BE2C (cell line): ENCODE results near the gene PDE6B.

Source experiments
- DNase-seq: peaks from one replicate; pipeline ENCODE4 v3.0.0-alpha.2; 2020
- H3K27me3 ChIP-seq: fragments of 250-450 bp; sonication (Bioruptor Pico); 2 replicates; pipeline ENCODE4 v1.5.1; 2020; ENCODE audit warnings: mild to moderate bottlenecking
- H3K36me3 ChIP-seq: fragments of 250-450 bp; sonication (Bioruptor Pico); 2 replicates; pipeline ENCODE4 v1.5.1; 2020; ENCODE audit warnings: mild to moderate bottlenecking
- H3K4me1 ChIP-seq: fragments of 250-450 bp; sonication (Bioruptor Pico); 2 replicates; pipeline ENCODE4 v1.5.1; 2020
- H3K4me3 ChIP-seq: 2 replicates; pipeline ENCODE4 v1.5.1; 2011; ENCODE audit warnings: low read depth, low read length
- H3K9me3 ChIP-seq: fragments of 250-450 bp; sonication (Bioruptor Pico); 2 replicates; pipeline ENCODE4 v1.5.1; 2020
- CTCF ChIP-seq: IDR thresholded peaks from 2 replicates; pipeline ENCODE4 v1.5.1; 2012; ENCODE audit warnings: mild to moderate bottlenecking, low read depth, low read length

PDE6B gene

GRCh38 chr4:604131-604530 lies 21.2 kb upstream of the PDE6B start:
- Histone ChIP-seq H3K4me1 (no peaks in the 10 kb centered on the region), H3K9me3 (peaks cover 4% of the 10 kb centered on the region; the same call in 1 of the 2 replicates), H3K36me3 (no peaks in the 10 kb centered on the region), H3K27me3 (no peaks in the 10 kb centered on the region), H3K4me3 (no peak overlapping the region)
- no peak for TF ChIP-seq CTCF
- no peak for DNase-seq

GRCh38 chr4:605702-606425 lies 19.5 kb upstream of the PDE6B start:
- Histone ChIP-seq H3K4me3 (no peak overlapping the region), H3K4me1 (no peaks in the 10 kb centered on the region), H3K9me3 (peaks cover 4% of the 10 kb centered on the region; the same call in 1 of the 2 replicates), H3K36me3 (no peaks in the 10 kb centered on the region), H3K27me3 (no peaks in the 10 kb centered on the region)
- no peak for DNase-seq
- TF ChIP-seq CTCF: no peak

GRCh38 chr4:608236-608635 lies 17.1 kb upstream of the PDE6B start:
- TF ChIP-seq CTCF: no peak
- Histone ChIP-seq H3K4me1 (no peaks in the 10 kb centered on the region), H3K36me3 (no peaks in the 10 kb centered on the region), H3K27me3 (no peaks in the 10 kb centered on the region), H3K4me3 (no peak overlapping the region), H3K9me3 (no peaks in the 10 kb centered on the region)
- no peak for DNase-seq

GRCh38 chr4:609400-610050 lies 15.8 kb upstream of the PDE6B start:
- TF ChIP-seq CTCF: no peak
- Histone ChIP-seq H3K4me3 (no peak overlapping the region), H3K4me1 (no peaks in the 10 kb centered on the region), H3K36me3 (no peaks in the 10 kb centered on the region), H3K27me3 (no peaks in the 10 kb centered on the region), H3K9me3 (no peaks in the 10 kb centered on the region)
- no peak for DNase-seq

GRCh38 chr4:610411-611261 lies 14.7 kb upstream of the PDE6B start:
- no peaks in the 10 kb centered on the region for H3K9me3 ChIP-seq
- TF ChIP-seq CTCF: no peak
- no peaks in the 10 kb centered on the region for H3K36me3 ChIP-seq
- no peaks in the 10 kb centered on the region for H3K4me1 ChIP-seq
- no peaks in the 10 kb centered on the region for H3K27me3 ChIP-seq
- DNase-seq: no peak
- H3K4me3 ChIP-seq: no peak overlapping the region
